ENCODE measurements around the gene VIPAS39.
"Not testable (repeated sequence)": the region's sequence is repeated elsewhere in the genome, so short reads cannot be mapped to it uniquely, and the experiment has no call there.

Gene VIPAS39

DNA sequence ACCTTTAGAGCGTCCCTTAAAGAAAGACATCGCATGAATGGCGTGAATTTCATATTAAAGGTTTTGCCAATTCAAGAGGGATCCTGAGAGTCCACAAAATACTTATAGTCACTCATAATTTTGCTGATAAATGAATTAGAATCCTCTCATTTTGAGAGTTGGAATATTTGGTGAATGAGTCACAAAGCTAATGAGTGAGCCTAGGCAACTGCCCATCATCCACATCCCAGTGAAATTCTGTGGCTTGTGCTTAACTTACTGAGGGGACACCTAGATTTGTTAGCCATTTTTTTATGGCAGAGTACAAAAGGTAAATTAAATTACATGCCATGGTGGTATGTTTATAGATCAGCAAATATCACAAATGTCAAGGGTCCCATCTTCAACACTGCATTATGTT lies 21.4 kb downstream of the VIPAS39 start:
- Histone ChIP-seq H3K27me3 (replicated peaks; ENCODE audit: control insufficient read depth, insufficient read depth, low read length) (no peaks in the 10 kb centered on the region), H3K36me3 (ENCODE audit: control insufficient read depth, insufficient read depth, low read length) (peaks cover 8% of the 10 kb centered on the region), H3K4me3 (replicated peaks; ENCODE audit: low read depth, low read length) (no peak overlapping the region)
- TF ChIP-seq, protein P1, sequence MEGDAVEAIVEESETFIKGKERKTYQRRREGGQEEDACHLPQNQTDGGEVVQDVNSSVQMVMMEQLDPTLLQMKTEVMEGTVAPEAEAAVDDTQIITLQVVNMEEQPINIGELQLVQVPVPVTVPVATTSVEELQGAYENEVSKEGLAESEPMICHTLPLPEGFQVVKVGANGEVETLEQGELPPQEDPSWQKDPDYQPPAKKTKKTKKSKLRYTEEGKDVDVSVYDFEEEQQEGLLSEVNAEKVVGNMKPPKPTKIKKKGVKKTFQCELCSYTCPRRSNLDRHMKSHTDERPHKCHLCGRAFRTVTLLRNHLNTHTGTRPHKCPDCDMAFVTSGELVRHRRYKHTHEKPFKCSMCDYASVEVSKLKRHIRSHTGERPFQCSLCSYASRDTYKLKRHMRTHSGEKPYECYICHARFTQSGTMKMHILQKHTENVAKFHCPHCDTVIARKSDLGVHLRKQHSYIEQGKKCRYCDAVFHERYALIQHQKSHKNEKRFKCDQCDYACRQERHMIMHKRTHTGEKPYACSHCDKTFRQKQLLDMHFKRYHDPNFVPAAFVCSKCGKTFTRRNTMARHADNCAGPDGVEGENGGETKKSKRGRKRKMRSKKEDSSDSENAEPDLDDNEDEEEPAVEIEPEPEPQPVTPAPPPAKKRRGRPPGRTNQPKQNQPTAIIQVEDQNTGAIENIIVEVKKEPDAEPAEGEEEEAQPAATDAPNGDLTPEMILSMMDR (IDR thresholded peaks at IDR 0.05; ENCODE audit: insufficient read depth, low read length, poor library complexity, severe bottlenecking) = no peak
- DNase-seq (ENCODE audit: extremely low read depth, insufficient read length) = no peak

- Histone ChIP-seq H3K36me3 (ENCODE audit: control insufficient read depth, insufficient read depth, low read length) (peaks cover 34% of the 10 kb centered on the region), H3K4me3 (replicated peaks; ENCODE audit: low read depth, low read length) (no peak overlapping the region), H3K27me3 (replicated peaks; ENCODE audit: control insufficient read depth, insufficient read depth, low read length) (no peaks in the 10 kb centered on the region)
- no peak for DNase-seq (ENCODE audit: extremely low read depth, insufficient read length)
- TF ChIP-seq, protein P1 (IDR thresholded peaks at IDR 0.05; ENCODE audit: insufficient read depth, low read length, poor library complexity, severe bottlenecking) = no peak
Measured at GRCh38 chr14:77426396-77426795, 31.0 kb downstream of the VIPAS39 start.

DNA sequence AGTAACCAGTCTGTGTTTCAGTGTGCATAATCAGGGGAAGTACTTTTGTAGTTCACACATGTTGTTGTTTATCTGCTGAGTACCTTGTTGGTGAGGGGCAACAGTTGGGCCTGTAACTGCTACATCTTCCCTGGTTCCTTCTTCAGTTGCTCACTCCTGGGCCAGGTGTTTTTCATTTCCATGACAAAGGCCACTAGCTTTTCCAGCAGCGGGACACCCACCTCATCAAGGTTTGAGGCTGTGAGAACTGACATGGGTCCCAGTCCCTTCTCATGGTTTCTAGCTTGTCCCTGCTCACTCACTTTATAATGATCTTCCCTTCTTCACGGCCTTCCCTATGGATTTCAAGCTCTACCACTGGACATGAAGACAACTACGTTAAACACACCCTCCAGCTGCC lies 32.5 kb downstream of the VIPAS39 start:
- DNase-seq (ENCODE audit: extremely low read depth, insufficient read length) = no peak
- Histone ChIP-seq H3K36me3 (ENCODE audit: control insufficient read depth, insufficient read depth, low read length) (peaks cover 34% of the 10 kb centered on the region), H3K27me3 (replicated peaks; ENCODE audit: control insufficient read depth, insufficient read depth, low read length) (no peaks in the 10 kb centered on the region), H3K4me3 (replicated peaks; ENCODE audit: low read depth, low read length) (no peak overlapping the region)
- TF ChIP-seq, protein P1 (IDR thresholded peaks at IDR 0.05; ENCODE audit: insufficient read depth, low read length, poor library complexity, severe bottlenecking) = no peak

DNA sequence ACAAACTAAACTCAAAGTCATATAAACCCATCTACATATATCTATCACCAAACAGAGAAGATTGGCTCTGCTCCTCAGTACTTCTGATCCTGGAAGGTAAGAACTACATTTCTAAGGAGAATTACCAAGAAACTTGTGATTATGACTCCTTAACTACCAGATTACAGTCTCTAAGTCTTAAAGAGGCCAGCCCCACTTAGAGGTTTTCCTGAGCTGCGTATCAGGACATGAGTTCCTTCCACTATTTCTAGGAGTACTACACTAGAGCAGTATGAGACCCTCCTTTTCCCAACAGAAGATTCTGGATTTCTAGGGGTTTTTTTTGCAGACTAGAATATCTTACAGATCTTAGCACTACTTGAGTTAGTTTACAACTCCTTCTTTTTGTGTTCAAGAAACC lies 34.0 kb downstream of the VIPAS39 start, which contains the start of gene NOXRED1:
TSS of gene NOXRED1 (minus strand) at position 101 of the 400 bp plus-strand sequence. CDS start 634 bp downstream, outside the sequence.
- DNase-seq (ENCODE audit: extremely low read depth, insufficient read length) = no peak
- TF ChIP-seq, protein P1 (IDR thresholded peaks at IDR 0.05; ENCODE audit: insufficient read depth, low read length, poor library complexity, severe bottlenecking) = no peak
- Histone ChIP-seq H3K4me3 (replicated peaks; ENCODE audit: low read depth, low read length) (no peak within 1 kb of the TSS), H3K36me3 (ENCODE audit: control insufficient read depth, insufficient read depth, low read length) (peaks cover 26% of the 10 kb centered on the region), H3K27me3 (replicated peaks; ENCODE audit: control insufficient read depth, insufficient read depth, low read length) (no peaks in the 10 kb centered on the region)

DNA sequence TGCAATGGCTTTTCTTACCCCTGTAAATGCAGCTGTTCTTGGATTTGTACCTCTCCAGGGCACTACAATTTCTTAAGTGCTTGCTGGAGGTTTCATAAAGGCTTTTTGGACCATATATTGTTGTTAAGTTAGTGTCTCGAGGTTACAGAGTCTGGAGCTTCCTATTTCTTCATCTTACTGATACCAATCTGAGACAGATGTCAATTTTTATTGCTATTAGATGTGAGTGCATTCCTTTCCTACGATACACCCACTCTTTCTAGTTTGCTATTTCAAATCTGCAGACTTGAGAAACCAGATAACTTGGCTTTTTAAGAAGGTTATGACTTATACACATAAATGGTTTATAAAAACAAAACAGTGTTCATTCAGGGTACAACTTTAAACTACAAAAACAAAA lies 36.2 kb downstream of the VIPAS39 start:
- H3K36me3 ChIP-seq (ENCODE audit: control insufficient read depth, insufficient read depth, low read length) = peaks cover 15% of the 10 kb centered on the region
- no peak for DNase-seq (ENCODE audit: extremely low read depth, insufficient read length)
- H3K27me3 ChIP-seq (replicated peaks; ENCODE audit: control insufficient read depth, insufficient read depth, low read length) = no peaks in the 10 kb centered on the region
- H3K4me3 ChIP-seq (replicated peaks; ENCODE audit: low read depth, low read length) = no peak overlapping the region
- TF ChIP-seq, protein P1 (IDR thresholded peaks at IDR 0.05; ENCODE audit: insufficient read depth, low read length, poor library complexity, severe bottlenecking) = no peak

- H3K36me3 ChIP-seq (ENCODE audit: control insufficient read depth, insufficient read depth, low read length) = no peaks in the 10 kb centered on the region
- no peak for DNase-seq (ENCODE audit: extremely low read depth, insufficient read length)
Measured at GRCh38 chr14:77416836-77417235, 40.6 kb downstream of the VIPAS39 start.

DNA sequence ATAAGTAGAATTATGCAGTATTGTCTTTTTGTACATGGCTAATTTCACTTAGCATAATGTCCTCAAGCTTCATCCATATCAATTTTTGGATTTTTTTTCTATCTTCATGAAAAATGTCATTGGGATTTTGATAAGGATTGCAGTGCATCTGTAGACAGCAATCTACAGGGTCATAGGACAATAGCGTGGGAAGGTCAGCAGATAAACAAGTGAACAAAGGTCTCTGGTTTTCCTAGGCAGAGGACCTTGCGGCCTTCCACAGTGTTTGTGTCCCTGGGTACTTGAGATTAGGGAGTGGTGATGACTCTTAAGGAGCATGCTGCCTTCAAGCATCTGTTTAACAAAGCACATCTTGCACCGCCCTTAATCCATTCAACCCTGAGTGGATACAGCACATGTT lies 41.3 kb downstream of the VIPAS39 start:
- not testable (repeated sequence) for H3K36me3 ChIP-seq (ENCODE audit: control insufficient read depth, insufficient read depth, low read length); DNase-seq (ENCODE audit: extremely low read depth, insufficient read length); H3K4me3 ChIP-seq (replicated peaks; ENCODE audit: low read depth, low read length); H3K27me3 ChIP-seq (replicated peaks; ENCODE audit: control insufficient read depth, insufficient read depth, low read length)

More at GRCh38 chr14:77416836-77417235, 40.6 kb downstream of the VIPAS39 start:
- TF ChIP-seq, protein P1 (IDR thresholded peaks at IDR 0.05; ENCODE audit: insufficient read depth, low read length, poor library complexity, severe bottlenecking) = no peak
- Histone ChIP-seq H3K4me3 (replicated peaks; ENCODE audit: low read depth, low read length) (no peak overlapping the region), H3K27me3 (replicated peaks; ENCODE audit: control insufficient read depth, insufficient read depth, low read length) (no peaks in the 10 kb centered on the region)

DNA sequence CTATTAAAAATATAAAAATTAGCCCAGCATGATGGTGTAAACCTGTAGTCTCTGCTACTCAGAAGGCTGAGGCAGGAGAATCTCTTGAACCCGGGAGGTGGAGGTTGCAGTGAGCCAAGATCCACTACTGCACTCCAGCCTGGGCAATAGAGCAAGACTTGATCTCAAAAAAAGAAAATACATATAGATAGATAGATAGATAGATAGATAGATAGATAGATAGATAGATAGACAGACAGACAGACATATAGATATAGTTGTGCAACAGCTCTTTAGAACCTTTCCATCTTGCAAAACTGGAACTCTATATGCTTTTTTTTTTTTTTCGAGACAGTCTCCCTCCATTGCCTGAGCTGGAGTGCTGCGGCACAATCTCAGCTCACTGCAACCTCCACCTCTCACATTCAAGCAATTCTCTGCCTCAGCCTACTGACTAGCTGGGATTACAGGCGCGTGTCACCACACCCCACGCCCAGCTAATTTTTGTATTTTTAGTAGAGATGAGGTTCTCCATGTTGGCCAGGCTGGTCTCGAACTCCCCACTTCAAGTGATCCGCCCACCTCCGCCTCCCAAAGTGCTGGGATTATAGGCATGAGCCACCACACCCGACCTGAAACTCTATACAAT lies 41.9 kb downstream of the VIPAS39 start:
- DNase-seq (ENCODE audit: extremely low read depth, insufficient read length); H3K27me3 ChIP-seq (replicated peaks; ENCODE audit: control insufficient read depth, insufficient read depth, low read length); H3K4me3 ChIP-seq (replicated peaks; ENCODE audit: low read depth, low read length); H3K36me3 ChIP-seq (ENCODE audit: control insufficient read depth, insufficient read depth, low read length): not testable (repeated sequence)

All from GM06990 (cell line).